Transverse colon (tissue), 4 donors: Measurements from ENCODE around the gene MARCO. TPM values are rescaled to one million over a fixed set of nuclear protein-coding genes. Genes with fewer than 3 reads are reported as not detected.

Experiments used
- DNase-seq: peaks from one replicate; pipeline ENCODE4 v3.0.0-alpha.2; 2019
- H3K27ac ChIP-seq, 4 donors: fragments of 200-600 bp; sonication (generic); 2 replicates each; pipeline ENCODE4 v1.5.1; 2016 to 2018; ENCODE audit warnings: inconsistent platforms in 4 of 4
- H3K27me3 ChIP-seq: fragments of 200-600 bp; sonication (generic); 2 replicates; pipeline ENCODE4 v1.5.1; 2017; ENCODE audit warnings: inconsistent platforms
- H3K36me3 ChIP-seq, 4 donors: fragments of 200-600 bp; sonication (generic); 2 replicates each; pipeline ENCODE4 v1.5.1; 2017 to 2019; ENCODE audit warnings: inconsistent platforms in 4 of 4
- H3K4me1 ChIP-seq, 4 donors: fragments of 200-600 bp; sonication (generic); 2 replicates each; pipeline ENCODE4 v1.5.1; 2017 to 2020; ENCODE audit warnings: inconsistent platforms in 4 of 4
- H3K4me3 ChIP-seq, 4 donors: fragments of 200-600 bp; sonication (generic); 1 replicate in 1 of 4; 2 replicates in 3 of 4; pipeline versions ENCODE4 v1.5.1 to v1.6.1; 2017 to 2019; ENCODE audit warnings: inconsistent platforms in 4 of 4
- H3K9me3 ChIP-seq, 2 donors: fragments of 200-600 bp; sonication (generic); 2 replicates each; pipeline ENCODE4 v1.5.1; 2017 to 2019; ENCODE audit warnings: inconsistent platforms in 2 of 2
- CTCF ChIP-seq, 5 experiments: fragments of 200-600 bp in 3 of 5; fragments of 450-650 bp in 2 of 5; sonication (generic) in 3 of 5; IDR thresholded peaks; 1 replicate in 2 of 5; 2 replicates in 3 of 5; pipeline ENCODE4 v1.5.1; 2016 to 2017; ENCODE audit warnings: antibody characterized with exemption in 5 of 5, inconsistent platforms in 3 of 5, mild to moderate bottlenecking in 2 of 5, moderate library complexity in 1 of 5
- EP300 ChIP-seq: sonication (generic); formaldehyde crosslinking; IDR thresholded peaks from one replicate; pipeline ENCODE4 v1.6.1; 2017; ENCODE audit warnings: antibody characterized with exemption, low read depth
- POLR2A ChIP-seq: fragments of 450-650 bp; IDR thresholded peaks from one replicate; pipeline ENCODE4 v1.6.1; 2016; ENCODE audit warnings: antibody characterized with exemption, mild to moderate bottlenecking, moderate library complexity
- POLR2AphosphoS5 ChIP-seq, 3 donors: sonication (generic); formaldehyde crosslinking; IDR thresholded peaks; one replicate each; pipeline ENCODE4 v1.6.1; 2016; ENCODE audit warnings: antibody characterized with exemption in 3 of 3
- WGBS, 2 donors: methylation state at CpG; one replicate each; pipeline ENCODE4 v1.1.5; 2018; ENCODE audit warnings: low coverage in 1 of 2; 5-methylcytosine and 5-hydroxymethylcytosine counted together
- in situ Hi-C, 4 donors: fragments of 200-750 bp; cut with MboI; loops; one replicate each; pipeline versions ENCODE4 v1.15.0 to v1.15.1; 2017; ENCODE audit warnings: low sequenced_read_pairs in 3 of 4, low pct_ligation_motif_present in 1 of 4, low pct_unique_long_range_greater_than_20kb in 1 of 4
- intact Hi-C: fragments of 100-400 bp; cut with DNase I; formaldehyde crosslinking; loops from one replicate; pipeline ENCODE4 v1.15.1; 2023; ENCODE audit warnings: low total_unique reads
- total RNA-seq, 4 donors: library from RNA; depleted of rRNA; stranded (reverse); fragments of >200 nt; gene quantifications; one replicate each; pipeline ENCODE4 v1.1.0, GENCODE V29; 2016

Gene MARCO
- total RNA-seq, 4 donors from 2014 or later, result 1.9 to 47.0 (median 4.4) TPM

GRCh38 chr2:118913803-118914645 is 28.0 kb upstream of the MARCO start:
- in situ Hi-C loops, result no loop called here

GRCh38 chr2:118914721-118915453 is 27.1 kb upstream of the MARCO start:
- TF ChIP-seq POLR2A, result no peak
- no peak overlapping the region for H3K4me3 ChIP-seq
- H3K36me3 ChIP-seq, result no peaks in the 10 kb centered on the region
- H3K27me3 ChIP-seq, result no peaks in the 10 kb centered on the region
- no peaks in the 10 kb centered on the region for H3K4me1 ChIP-seq
- WGBS, 2 donors, result 77 to 79% methylated on average over 4 to 9 of the region's 9 CpGs
- no peak overlapping the region for H3K27ac ChIP-seq
- in situ Hi-C loops (no loop called here), intact Hi-C loops (no loop called here)
- H3K9me3 ChIP-seq, result no peaks in the 10 kb centered on the region
- DNase-seq, result no peak

More at GRCh38 chr2:118913803-118914645, 28.0 kb upstream of the MARCO start:
- no peaks in the 10 kb centered on the region for H3K27me3 ChIP-seq
- WGBS, 2 donors, result 79 to 80% methylated on average over 2 to 3 of the region's 3 CpGs
- TF ChIP-seq POLR2AphosphoS5 (IDR thresholded peaks at IDR 0.05) (no peak), CTCF (IDR thresholded peaks at IDR 0.05) (no peak), POLR2A (no peak), EP300 (no peak)
- DNase-seq, result no peak
- H3K4me3 ChIP-seq, result no peak overlapping the region
- no peaks in the 10 kb centered on the region for H3K36me3 ChIP-seq
- H3K27ac ChIP-seq, result no peak overlapping the region
- no peaks in the 10 kb centered on the region for H3K9me3 ChIP-seq
- intact Hi-C loops, result no loop called here
- no peaks in the 10 kb centered on the region for H3K4me1 ChIP-seq

GRCh38 chr2:118918017-118918416 is 24.0 kb upstream of the MARCO start:
- H3K4me1 ChIP-seq, result no peaks in the 10 kb centered on the region
- in situ Hi-C loops (no loop called here), intact Hi-C loops (no loop called here)
- no peak overlapping the region for H3K4me3 ChIP-seq
- H3K27ac ChIP-seq, result no peak overlapping the region
- no peaks in the 10 kb centered on the region for H3K9me3 ChIP-seq
- 38% methylated on average over 1 of the region's 1 CpG; no CpG with 5 or more reads in 1 of the 2 donors for WGBS, 2 donors
- no peaks in the 10 kb centered on the region for H3K27me3 ChIP-seq
- no peak for TF ChIP-seq CTCF (IDR thresholded peaks at IDR 0.05)
- no peak for TF ChIP-seq POLR2AphosphoS5 (IDR thresholded peaks at IDR 0.05)
- no peak for TF ChIP-seq EP300
- TF ChIP-seq POLR2A, result no peak
- no peak for DNase-seq
- H3K36me3 ChIP-seq, result no peaks in the 10 kb centered on the region

GRCh38 chr2:118921646-118922045 is 20.3 kb upstream of the MARCO start:
- Histone ChIP-seq H3K4me3 (no peak overlapping the region), H3K27ac (no peak overlapping the region), H3K9me3 (no peaks in the 10 kb centered on the region), H3K36me3 (no peaks in the 10 kb centered on the region), H3K4me1 (no peaks in the 10 kb centered on the region), H3K27me3 (no peaks in the 10 kb centered on the region)
- intact Hi-C loops (no loop called here), in situ Hi-C loops (no loop called here)
- DNase-seq, result no peak
- TF ChIP-seq CTCF (IDR thresholded peaks at IDR 0.05) (no peak), EP300 (no peak), POLR2A (no peak), POLR2AphosphoS5 (IDR thresholded peaks at IDR 0.05) (no peak)
- WGBS, 2 donors, result 75 to 86% methylated on average over 2 to 7 of the region's 7 CpGs
